GM12873 (cell line): ENCODE measurements around the gene FAM83D.

Experiments used
- CTCF ChIP-seq: IDR thresholded peaks from 2 replicates; pipeline ENCODE4 v1.5.1; 2012; ENCODE audit warnings: low read depth, mild to moderate bottlenecking, moderate library complexity, low read length, control low read depth; ENCODE audit not compliant: insufficient read depth; ENCODE audit errors: missing control alignments

FAM83D gene

DNA sequence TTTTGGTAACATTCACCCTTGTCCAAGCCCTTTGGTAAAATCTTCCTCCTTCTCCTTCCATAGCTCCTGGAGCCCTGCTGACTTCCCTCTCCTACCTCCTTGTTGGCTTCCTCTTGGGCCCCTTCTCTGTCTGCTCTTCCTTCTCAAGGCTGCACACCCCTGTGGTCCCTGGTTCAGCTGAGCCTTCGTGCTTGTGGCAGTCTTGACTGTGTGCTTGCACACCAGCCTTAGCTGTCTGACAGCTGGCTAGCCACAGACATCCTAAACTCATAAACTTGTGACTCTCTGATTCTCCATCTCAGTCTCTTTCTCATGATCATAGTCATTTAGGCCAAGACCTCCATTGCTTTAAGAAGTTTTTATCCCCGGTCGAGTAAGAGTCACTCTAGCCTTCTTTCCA is 73.0 kb downstream of the FAM83D start:
- TF ChIP-seq CTCF, result no peak

- TF ChIP-seq CTCF, result no peak
Measured at GRCh38 chr20:38999965-39000910, 74.0 kb downstream of the FAM83D start.
